Vein endothelial cell (primary cell): ENCODE data around the gene CRYBA4. TPM values are rescaled to one million over a fixed set of nuclear protein-coding genes. Genes with fewer than 3 reads are reported as not detected.

Source experiments
- small RNA-seq: library from RNA; depleted of rRNA; stranded (forward); fragments of <200 nt; gene quantifications from one replicate; pipeline ENCODE3, GENCODE V24; 2012
- total RNA-seq: library from RNA; depleted of rRNA; stranded (reverse); fragments of >200 nt; gene quantifications from 2 replicates; pipeline ENCODE4 v1.2.3, GENCODE V29; 2012

The CRYBA4 gene
- not detected in 2 replicates for total RNA-seq

DNA sequence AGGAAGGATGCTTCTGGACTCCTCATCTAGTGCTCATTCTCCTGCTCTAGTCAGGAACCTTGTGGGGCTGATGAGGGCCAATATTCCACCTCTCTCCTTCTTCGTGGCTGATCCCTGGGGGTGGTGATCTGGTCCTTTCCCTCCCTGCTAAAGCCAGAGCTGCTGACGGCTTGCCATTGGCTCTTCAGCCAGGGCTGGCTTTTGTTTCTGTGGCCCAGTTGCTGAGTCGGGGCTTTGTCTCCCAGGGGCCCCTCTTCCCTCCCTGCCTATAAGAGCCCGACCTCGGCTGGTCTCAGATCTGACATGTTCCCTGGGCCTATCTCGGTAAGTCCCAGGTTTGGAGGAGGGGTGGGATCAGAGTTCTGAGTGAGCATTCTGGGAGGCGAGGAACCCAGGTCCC is at the start of gene CRYBA4:
TSS of gene CRYBA4 (plus strand) at position 301 of the 400 bp plus-strand sequence. CDS start 634 bp downstream, outside the sequence.

DNA sequence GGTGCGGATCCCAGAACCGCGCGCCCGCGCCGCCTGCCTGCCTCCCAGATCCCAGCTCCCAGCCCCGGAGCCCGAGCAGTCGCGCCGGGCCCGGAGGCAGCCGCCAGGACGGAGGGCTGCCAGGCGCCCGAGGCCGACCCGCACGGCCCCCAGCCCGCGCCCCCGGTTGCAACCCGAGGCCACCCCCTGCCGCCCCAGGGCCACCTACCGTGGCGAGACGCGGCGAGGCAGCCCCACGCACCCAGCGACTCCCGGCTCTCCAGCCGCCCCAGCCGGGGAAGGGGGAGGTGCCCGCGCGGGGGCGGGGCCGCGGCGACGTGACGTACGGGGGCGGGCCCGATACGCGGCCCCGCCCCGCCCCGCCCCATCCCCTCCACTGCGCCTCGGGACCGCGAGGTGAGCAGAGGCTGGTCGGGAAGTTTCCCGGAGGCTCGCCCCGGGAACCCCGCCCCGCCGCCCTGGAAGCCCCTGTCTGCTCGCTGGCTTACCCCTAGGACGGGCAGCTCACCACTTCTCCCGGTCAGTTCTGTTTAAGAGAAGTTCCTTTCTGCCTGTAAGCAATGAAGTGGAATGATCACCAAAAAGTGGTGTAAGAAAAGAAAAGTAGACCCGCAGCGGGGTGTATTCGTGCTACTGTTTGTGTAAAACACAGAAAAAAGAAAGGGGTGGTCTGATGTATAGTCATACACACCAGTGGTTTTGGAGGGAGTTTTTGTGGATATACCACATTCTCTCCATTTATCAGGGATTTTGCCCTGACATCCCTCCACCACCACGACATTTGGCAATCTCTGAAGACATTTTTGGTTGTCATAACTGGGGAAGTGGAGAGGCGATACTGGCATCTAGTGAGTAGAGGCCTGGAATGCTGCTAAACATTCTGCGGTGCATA is 31.7 kb upstream of the CRYBA4 start, which contains the start of gene TPST2:
TSS of gene TPST2 (minus strand) at position 288 of the 892 bp plus-strand sequence. CDS start 48,502 bp downstream, outside the sequence.

GRCh38 chr22:26617271-26618199 is 4.2 kb upstream of the CRYBA4 start, which contains the start of gene CRYBB1:
Gene CRYBB1, minus strand, starts transcription at chr22:26618027. Its CDS starts 1,708 bp downstream, at chr22:26616319.

GRCh38 chr22:26656891-26657851 is 35.4 kb downstream of the CRYBA4 start, which contains the start of gene MIAT:
Gene MIAT, plus strand, starts transcription at chr22:26657588.

Small RNA genes within 50 kb of the gene (small RNA-seq; reads per million reads assigned to genes)
- not detected for gene RF01874

Other genes with a start within 250 kb of the CRYBA4 start
- 4.2 and 5.3 TPM in 2 replicates for gene ASPHD2, start 192.7 kb upstream of the CRYBA4 start, total RNA-seq
- gene HPS4, start 138.2 kb upstream of the CRYBA4 start, total RNA-seq = 26.1 and 32.2 TPM in 2 replicates
- gene SRRD, start 138.1 kb upstream of the CRYBA4 start, total RNA-seq = 21.9 and 26.2 TPM in 2 replicates
- gene TFIP11, start 109.5 kb upstream of the CRYBA4 start, total RNA-seq = 39.9 and 40.2 TPM in 2 replicates
- gene TPST2, start 31.8 kb upstream of the CRYBA4 start, total RNA-seq = 63.7 and 68.9 TPM in 2 replicates
- gene CRYBB1, start 3.9 kb upstream of the CRYBA4 start, total RNA-seq = not detected in 2 replicates
- 0.33 and 0.48 TPM in 2 replicates for gene MIAT, start 35.6 kb downstream of the CRYBA4 start, total RNA-seq